GM18870 (cell line): ENCODE results near the gene FOSL1.
A peak's percentile ranks its signal among the peaks of the same experiment; 100 is the strongest.

Experiments used
- ATAC-seq: cut with Tn5 transposase; IDR thresholded peaks from one replicate; pipeline ENCODE4 v1.9.1; 2021; ENCODE audit warnings: moderate library complexity; ENCODE audit not compliant: unreplicated experiment

FOSL1 gene

DNA sequence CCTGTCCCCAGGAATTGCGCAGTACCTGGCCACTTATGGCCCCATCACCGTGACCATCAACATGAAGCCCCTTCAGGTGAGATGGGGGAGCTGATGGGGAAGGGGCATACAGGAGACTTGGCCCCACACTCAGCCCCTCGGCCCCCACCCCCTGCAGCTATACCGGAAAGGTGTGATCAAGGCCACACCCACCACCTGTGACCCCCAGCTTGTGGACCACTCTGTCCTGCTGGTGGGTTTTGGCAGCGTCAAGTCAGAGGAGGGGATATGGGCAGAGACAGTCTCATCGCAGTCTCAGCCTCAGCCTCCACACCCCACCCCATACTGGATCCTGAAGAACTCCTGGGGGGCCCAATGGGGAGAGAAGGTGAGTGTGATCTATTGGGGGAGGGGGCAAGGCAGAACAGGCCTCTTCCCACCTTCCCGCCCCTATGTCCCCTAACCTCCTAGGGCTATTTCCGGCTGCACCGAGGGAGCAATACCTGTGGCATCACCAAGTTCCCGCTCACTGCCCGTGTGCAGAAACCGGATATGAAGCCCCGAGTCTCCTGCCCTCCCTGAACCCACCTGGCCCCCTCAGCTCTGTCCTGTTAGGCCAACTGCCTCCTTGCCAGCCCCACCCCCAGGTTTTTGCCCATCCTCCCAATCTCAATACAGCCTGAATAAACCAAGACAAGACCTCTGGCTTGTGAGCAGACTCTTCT, 17.0 kb downstream of the FOSL1 start:
- ATAC-seq: no peak

GRCh38 chr11:65882120-65883057, 17.8 kb downstream of the FOSL1 start:
- no peak for ATAC-seq

GRCh38 chr11:65880844-65881421, 19.3 kb downstream of the FOSL1 start:
- no peak for ATAC-seq

- no peak for ATAC-seq
These were observed 20.2 kb downstream of the FOSL1 start for GRCh38 chr11:65880027-65880426.

- no peak for ATAC-seq
These were observed 20.6 kb downstream of the FOSL1 start, which contains the start of gene CTSW for GRCh38 chr11:65879617-65880016. Gene CTSW (plus strand): TSS chr11:65879837. CDS start chr11:65879855, 18 bp downstream.

DNA sequence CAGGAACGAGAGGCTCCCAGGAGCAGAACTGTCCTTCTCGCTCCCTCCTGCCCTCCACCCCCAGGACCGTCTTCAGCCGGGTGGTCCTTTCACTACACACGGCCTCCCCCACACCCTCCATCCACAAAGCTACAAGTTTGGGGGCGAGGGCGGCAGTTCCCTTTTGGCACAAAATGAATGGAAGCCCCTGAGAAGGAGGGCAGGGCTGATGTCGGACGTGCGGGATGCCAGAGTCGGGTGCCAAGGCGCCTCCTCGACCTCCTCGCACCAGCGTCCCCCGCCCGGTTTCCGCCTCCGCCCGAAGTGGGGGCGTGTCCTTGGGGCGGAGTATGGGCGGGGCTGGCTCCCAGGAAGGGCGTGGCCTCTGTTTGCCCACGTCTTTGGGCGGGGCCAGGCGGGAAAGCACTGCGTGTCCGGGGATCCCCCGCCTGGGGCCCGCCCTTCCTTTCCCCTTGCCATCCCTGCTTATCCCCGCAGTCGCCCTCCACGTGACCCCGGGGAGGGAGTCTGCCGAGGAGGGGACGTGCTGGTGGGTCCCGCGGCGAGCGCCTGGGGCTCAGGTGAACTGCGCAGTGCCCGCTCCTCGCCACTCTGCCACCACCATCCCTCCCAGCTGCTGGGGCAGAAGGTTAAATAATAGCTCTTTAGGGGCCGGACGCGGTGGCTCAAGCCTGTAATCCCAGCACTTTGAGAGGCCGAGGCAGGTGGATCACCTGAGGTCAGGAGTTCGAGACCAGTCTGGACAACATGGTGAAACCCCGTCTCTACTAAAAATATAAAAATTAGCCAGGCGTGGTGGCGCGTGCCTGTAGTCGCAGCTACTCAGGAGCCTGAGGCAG, 26.7 kb downstream of the FOSL1 start:
- ATAC-seq: peak; percentile 60

DNA sequence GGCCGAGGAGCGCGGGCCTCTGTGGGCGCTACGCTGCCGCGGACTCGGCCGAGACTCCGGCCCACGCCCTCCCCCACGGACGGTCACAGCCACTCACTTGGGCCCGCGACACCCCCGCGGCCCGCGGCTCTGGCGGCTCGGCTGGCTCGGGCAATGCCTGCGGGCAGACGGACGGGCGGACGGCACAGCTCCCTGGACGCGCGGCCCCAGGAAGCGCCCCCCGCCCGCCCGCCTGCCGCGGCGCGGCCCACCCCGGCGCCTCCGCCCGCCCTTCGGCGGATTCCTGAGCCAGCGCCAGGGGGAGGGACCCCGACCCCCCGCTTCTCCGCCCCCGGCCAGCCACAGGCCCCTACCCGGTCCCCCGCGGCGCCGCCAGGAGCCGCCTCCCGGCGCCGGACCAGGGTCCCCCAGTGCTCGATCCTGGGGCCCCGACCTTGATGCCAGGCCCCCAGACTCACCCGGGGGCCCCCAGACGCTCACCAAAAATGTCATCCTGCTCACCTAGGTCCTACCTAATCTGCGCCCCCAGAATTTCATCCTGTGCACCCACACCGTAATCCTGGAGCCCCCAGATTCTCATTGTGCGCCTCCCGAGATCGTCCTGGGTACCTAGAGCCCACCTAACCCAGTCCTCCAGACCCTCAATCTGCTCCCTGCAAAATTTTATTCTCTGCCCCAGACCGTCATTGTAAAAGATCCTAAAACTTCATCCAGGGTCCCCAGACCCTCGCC, 27.4 kb downstream of the FOSL1 start, which contains the start of gene EFEMP2:
Gene EFEMP2, minus strand, starts transcription at position 215 of the 732 bp plus-strand sequence. CDS start 446 bp downstream, outside the sequence.
- no peak for ATAC-seq

DNA sequence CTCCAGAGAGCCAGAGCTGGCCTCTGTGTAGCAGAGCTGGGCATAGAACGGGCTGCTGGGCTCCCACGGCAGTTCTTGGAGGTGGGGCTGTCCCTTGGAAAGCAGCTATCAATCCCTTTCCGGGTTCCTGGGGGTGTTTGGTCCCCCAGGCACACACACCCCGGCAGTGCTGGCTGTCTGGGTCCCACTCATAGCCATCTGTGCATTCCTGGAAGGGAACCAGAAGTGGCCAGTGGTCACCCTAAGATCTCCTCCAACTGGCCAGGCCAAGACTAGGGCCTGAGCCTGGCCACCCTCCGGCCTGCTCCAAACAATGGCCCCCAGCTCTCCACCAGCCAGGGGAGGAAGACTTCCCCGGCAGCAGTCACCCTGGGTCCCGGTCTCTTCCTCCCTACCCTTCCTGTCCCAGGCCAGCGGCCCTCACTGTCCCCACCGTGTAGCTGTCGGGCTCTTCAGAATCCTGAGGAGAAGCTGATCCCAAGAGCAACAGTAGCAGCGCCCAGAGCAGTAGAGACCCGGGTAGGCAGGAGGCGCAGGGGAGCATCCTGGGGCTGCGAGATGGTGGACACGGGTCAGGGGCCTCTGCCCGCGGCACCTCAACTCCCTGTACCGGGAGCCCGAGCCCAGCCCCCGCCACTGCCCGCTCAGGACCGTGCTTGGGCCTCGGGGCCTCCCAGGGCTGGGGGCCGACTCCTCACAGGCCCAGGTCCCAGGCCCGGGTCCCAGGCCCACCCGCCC, 28.2 kb downstream of the FOSL1 start:
- no peak for ATAC-seq

- no peak for ATAC-seq
These were observed 29.2 kb downstream of the FOSL1 start for GRCh38 chr11:65870706-65871681.

GRCh38 chr11:65870307-65870658, 29.9 kb downstream of the FOSL1 start:
- no peak for ATAC-seq

DNA sequence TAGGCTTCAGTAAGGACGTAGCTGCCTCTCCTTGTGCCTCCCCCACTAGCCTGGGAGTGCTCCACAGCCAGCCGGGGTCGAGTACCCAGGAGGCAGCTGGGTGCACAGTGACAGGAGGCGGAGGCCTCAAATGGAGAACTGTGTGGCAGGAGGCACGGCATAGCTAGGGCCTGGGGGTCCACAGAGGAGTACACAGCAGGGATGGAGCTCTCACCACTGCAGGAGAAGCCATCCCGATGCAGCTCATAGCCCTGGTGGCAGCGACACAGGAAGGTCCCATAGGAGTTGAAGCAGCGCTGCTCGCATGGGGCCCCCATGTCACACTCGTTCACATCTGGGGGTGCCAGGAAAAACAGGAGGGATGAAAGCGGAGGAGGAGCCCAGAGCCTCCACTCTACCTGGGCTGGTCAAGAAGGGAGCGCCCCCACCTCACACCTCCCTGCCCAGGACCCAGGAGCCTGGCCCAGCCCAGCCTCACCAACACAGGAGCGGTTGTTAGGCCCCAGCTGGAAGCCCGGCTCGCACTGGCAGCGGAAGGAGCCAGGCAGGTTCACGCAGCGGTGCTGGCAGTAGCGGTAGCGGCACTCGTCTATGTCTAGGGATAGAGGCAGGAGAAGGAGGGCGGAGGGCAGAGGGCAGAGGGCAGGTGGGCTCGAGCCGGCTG, 30.4 kb downstream of the FOSL1 start:
- ATAC-seq: no peak

- ATAC-seq: no peak
These were observed 31.3 kb downstream of the FOSL1 start for GRCh38 chr11:65868907-65869306.

DNA sequence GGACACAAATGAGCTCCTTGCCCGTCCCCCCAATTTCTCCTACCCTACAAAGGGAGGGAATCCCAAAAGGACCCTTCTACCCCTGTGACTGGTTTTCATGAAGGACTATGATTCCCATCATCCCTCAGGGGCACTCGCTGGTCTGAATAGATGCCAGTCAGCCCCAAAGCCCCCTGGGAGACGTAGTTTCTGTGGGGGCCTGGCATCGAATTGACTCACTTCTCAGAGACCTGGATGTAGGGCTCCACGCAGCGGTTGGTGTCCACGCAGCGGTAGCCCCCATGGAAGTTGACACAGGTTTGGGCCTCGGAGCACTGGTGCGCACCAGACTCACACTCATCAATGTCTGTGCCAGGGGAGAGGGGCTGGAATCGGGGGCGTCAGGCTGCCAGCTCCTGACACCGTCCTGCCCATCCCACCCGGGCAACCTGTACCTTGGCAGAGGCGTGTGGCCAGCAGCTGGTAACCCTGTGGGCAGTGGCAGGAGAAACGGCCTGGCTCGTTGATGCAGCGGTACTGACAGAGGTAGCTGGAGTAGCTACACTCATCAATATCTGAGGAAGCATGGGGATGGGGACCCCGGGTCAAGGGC, 32.0 kb downstream of the FOSL1 start:
- ATAC-seq: no peak

DNA sequence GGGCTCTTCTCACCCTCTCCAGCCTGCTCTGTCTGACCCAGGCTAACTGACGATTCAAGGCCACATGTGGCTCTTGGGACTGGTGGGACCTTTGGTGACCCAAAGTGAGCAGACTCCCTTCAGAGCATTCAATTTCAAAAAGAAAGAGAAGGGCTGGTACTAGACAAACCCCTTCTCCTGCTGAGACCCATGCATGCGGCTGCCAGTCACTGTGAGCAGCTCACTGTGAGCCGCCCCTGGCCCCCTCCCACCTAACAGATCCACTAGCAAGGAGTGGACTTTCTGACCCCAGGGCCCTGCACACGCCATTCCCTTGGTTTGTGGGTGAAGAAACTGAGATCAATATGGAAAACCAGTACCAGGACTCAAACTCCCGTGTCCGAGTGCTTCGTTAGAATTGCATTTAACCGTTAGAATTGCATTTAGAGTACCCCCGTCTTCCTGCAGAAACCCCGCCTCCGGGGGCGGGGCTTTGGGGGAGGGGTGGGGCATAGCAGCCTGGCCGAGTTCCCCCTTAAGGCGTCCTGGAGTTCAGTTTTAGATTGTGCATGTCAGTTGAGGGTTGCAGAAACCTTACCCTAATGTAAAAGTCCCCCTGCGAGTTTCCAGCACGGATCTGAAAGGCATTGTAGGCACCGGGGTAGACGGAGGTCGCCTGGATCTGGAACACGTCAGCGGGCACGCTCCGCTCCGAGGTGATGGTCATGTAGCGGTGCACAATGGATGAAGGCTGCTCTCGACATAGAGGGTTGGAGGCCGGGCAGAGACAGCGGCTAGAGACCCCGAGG, 32.7 kb downstream of the FOSL1 start:
- no peak for ATAC-seq

- no peak for ATAC-seq
These were observed 33.5 kb downstream of the FOSL1 start for GRCh38 chr11:65866509-65867283.
